HepG2 (cell line): Measurements from ENCODE around the gene KLF9. TPM values are rescaled to one million over a fixed set of nuclear protein-coding genes. Genes with fewer than 3 reads are reported as not detected.

Source experiments
- ARID3A ChIP-seq: IDR thresholded peaks from 2 replicates; pipeline ENCODE4 v1.6.1; 2012; ENCODE audit warnings: low read depth, low read length, improper control_type of control experiment
- BRCA1 ChIP-seq: sonication (generic); formaldehyde crosslinking; IDR thresholded peaks from 2 replicates; pipeline ENCODE4 v1.4.0; 2020; ENCODE audit warnings: missing genetic modification reagents
- FLYWCH1 ChIP-seq: sonication (generic); formaldehyde crosslinking; IDR thresholded peaks from 2 replicates; pipeline ENCODE4 v1.8.1; 2023; ENCODE audit warnings: mild to moderate bottlenecking, missing genetic modification reagents
- HMGXB3 ChIP-seq: sonication (generic); formaldehyde crosslinking; IDR thresholded peaks from 2 replicates; pipeline ENCODE4 v1.4.0; 2020; ENCODE audit warnings: missing genetic modification reagents, borderline replicate concordance
- LCORL ChIP-seq, 2 experiments: fragments of 450-650 bp in 1 of 2; sonication (generic) in 1 of 2; formaldehyde crosslinking in 1 of 2; IDR thresholded peaks; 2 replicates each; pipeline versions ENCODE4 v1.5.0 to v1.6.1; 2017 to 2020; ENCODE audit warnings: antibody characterized with exemption in 1 of 2, missing genetic modification reagents in 1 of 2
- MYPOP ChIP-seq: sonication (generic); formaldehyde crosslinking; IDR thresholded peaks from 2 replicates; pipeline ENCODE4 v1.8.1; 2023; ENCODE audit warnings: mild to moderate bottlenecking, moderate library complexity, missing genetic modification reagents
- NFKB2 ChIP-seq: sonication (generic); formaldehyde crosslinking; IDR thresholded peaks from 2 replicates; pipeline ENCODE4 v1.4.0; 2020; ENCODE audit warnings: missing genetic modification reagents, borderline replicate concordance
- PRPF4 ChIP-seq: fragments of 200-400 bp; formaldehyde crosslinking; IDR thresholded peaks from 2 replicates; pipeline ENCODE4 v1.6.1; 2016; ENCODE audit warnings: low read length, low read depth; ENCODE audit not compliant: poor library complexity, severe bottlenecking
- TBX3 ChIP-seq: fragments of 450-650 bp; IDR thresholded peaks from 2 replicates; pipeline ENCODE4 v1.6.1; 2017; ENCODE audit warnings: antibody characterized with exemption, mild to moderate bottlenecking, inconsistent platforms, borderline replicate concordance
- USF2 ChIP-seq, 2 experiments: sonication (generic) in 1 of 2; formaldehyde crosslinking in 1 of 2; IDR thresholded peaks; 2 replicates each; pipeline versions ENCODE4 v1.5.1 to v1.6.1; 2011 to 2020; ENCODE audit warnings: borderline replicate concordance in 1 of 2, low read depth in 1 of 2, low read length in 1 of 2, mild to moderate bottlenecking in 1 of 2, missing genetic modification reagents in 1 of 2, moderate library complexity in 1 of 2
- ZBTB34 ChIP-seq: sonication (generic); formaldehyde crosslinking; IDR thresholded peaks from 2 replicates; pipeline ENCODE4 v1.8.0; 2022; ENCODE audit warnings: mild to moderate bottlenecking, missing genetic modification reagents
- ZNF362 ChIP-seq: sonication (generic); formaldehyde crosslinking; IDR thresholded peaks from 2 replicates; pipeline ENCODE4 v1.4.0; 2020; ENCODE audit warnings: missing genetic modification reagents, mild to moderate bottlenecking, borderline replicate concordance
- ZNF644 ChIP-seq: IDR thresholded peaks from 2 replicates; pipeline ENCODE4 v1.6.1; 2016; ENCODE audit warnings: low read depth
- polyA plus RNA-seq, 8 experiments: library from polyadenylated mRNA; depleted of rRNA in 3 of 8; stranded (reverse) in 7 of 8; unstranded in 1 of 8; fragments of >200 nt; fragmentation: Illumina TruSeq in 4 of 8; extraction: Trizol in 4 of 8; gene quantifications; 2 replicates each; pipeline versions ENCODE4 v1.2.1 to v1.2.3, GENCODE V29; 2011 to 2016; ENCODE audit warnings: low read depth in 4 of 8, missing spikeins in 1 of 8, mixed read lengths in 1 of 8; ENCODE audit not compliant: insufficient read depth in 1 of 8
- total RNA-seq, 5 experiments: library from RNA; depleted of rRNA; stranded (reverse); fragments of >200 nt; fragmentation: Illumina TruSeq; extraction: Trizol; gene quantifications; 2 replicates each; pipeline ENCODE4 v1.2.3, GENCODE V29; 2016; ENCODE audit warnings: low read depth in 1 of 5

Gene KLF9
- total and polyA plus RNA-seq, 2 of the 13 experiments (the other 11 are each of a cell fraction or from before 2014, with no cell fraction given), result 5.7 to 7.2 TPM

- TF ChIP-seq NFKB2 (CRISPR knock-in tag) (peak; percentile 32; the same call in 1 of the 2 replicates), MYPOP (CRISPR knock-in tag) (peak; percentile 43), PRPF4 (peak; percentile 30), ZBTB34 (CRISPR knock-in tag) (no peak), ZNF362 (CRISPR knock-in tag) (peak; percentile 88), HMGXB3 (CRISPR knock-in tag) (no peak), USF2 (IDR thresholded peaks at IDR 0.05; ENCODE audit: low read depth, low read length) (no peak), USF2 (CRISPR knock-in tag; IDR thresholded peaks at IDR 0.05; ENCODE audit: borderline replicate concordance) (0 out of 2 replicates have a peak, but pooled peaks have one; percentile 3), TBX3 (peak; percentile 40; the same call in 1 of the 2 replicates), ARID3A (no peak), FLYWCH1 (CRISPR knock-in tag) (no peak), ZNF644 (CRISPR knock-in tag) (no peak), BRCA1 (CRISPR knock-in tag) (0 out of 2 replicates have a peak, but pooled peaks have one; percentile 38), LCORL (IDR thresholded peaks at IDR 0.05) (no peak), LCORL (CRISPR knock-in tag; IDR thresholded peaks at IDR 0.05) (peak; percentile 54; the same call in 1 of the 2 replicates)
Observed at GRCh38 chr9:70418822-70419555, 4.5 kb upstream of the KLF9 start (continued).
